Fibroblast of lung (primary cell): ENCODE results near the gene STX7.

ENCODE experiments used
- CTCF ChIP-seq, 2 donors: IDR thresholded peaks in 1 of 2; conservative IDR thresholded peaks in 1 of 2; 1 replicate in 1 of 2; 2 replicates in 1 of 2; pipeline ENCODE4 v1.5.1; 2011 to 2012; ENCODE audit warnings: low read length in 2 of 2, control low read depth in 1 of 2, inconsistent platforms in 1 of 2, low read depth in 1 of 2, mild to moderate bottlenecking in 1 of 2
- EZH2 ChIP-seq: IDR thresholded peaks from 2 replicates; pipeline ENCODE4 v1.5.1; 2012; ENCODE audit warnings: low read length, control low read depth, mild to moderate bottlenecking; ENCODE audit errors: missing control alignments

- TF ChIP-seq EZH2 = no peak
- no peak for TF ChIP-seq CTCF (conservative IDR thresholded peaks at IDR 0.05 in 1 of 2, IDR thresholded peaks at IDR 0.05 in 1 of 2; ENCODE audit: low read depth in 1 of 2, low read length in 2 of 2)
Measured at GRCh38 chr6:132544826-132545225, 31.9 kb upstream of the STX7 start.
